SK-N-SH treated with all-trans-retinoic acid at 6 μM for 48 hours (cell line): Measurements from ENCODE around the gene PDCD4.

Experiments
- ATAC-seq: fragments of 200-7000 bp; cut with Tn5 transposase; 3 replicates; pipeline ENCODE4 v1.9.1; 2020; ENCODE audit warnings: mild to moderate bottlenecking, moderate library complexity
- ARNTL ChIP-seq: fragments of 450-650 bp; formaldehyde crosslinking; IDR thresholded peaks from 2 replicates; pipeline ENCODE4 v1.5.0; 2020; ENCODE audit warnings: low read depth, mild to moderate bottlenecking, moderate library complexity, borderline replicate concordance
- BACH2 ChIP-seq: fragments of 250-450 bp; sonication (Bioruptor Pico); IDR thresholded peaks from 2 replicates; pipeline ENCODE4 v1.9.0; 2021; ENCODE audit warnings: mild to moderate bottlenecking, borderline replicate concordance
- CREB5 ChIP-seq: fragments of 250-450 bp; sonication (Bioruptor Pico); IDR thresholded peaks from 2 replicates; pipeline ENCODE4 v1.5.1; 2020; ENCODE audit warnings: low read depth, mild to moderate bottlenecking, moderate library complexity
- CSRNP3 ChIP-seq: fragments of 250-450 bp; sonication (Bioruptor Pico); IDR thresholded peaks from 2 replicates; pipeline ENCODE4 v1.5.1; 2021; ENCODE audit warnings: mild to moderate bottlenecking, moderate library complexity
- ESRRG ChIP-seq: fragments of 250-450 bp; sonication (Bioruptor Pico); IDR thresholded peaks from 2 replicates; pipeline ENCODE4 v1.6.1; 2021; ENCODE audit warnings: mild to moderate bottlenecking
- GLIS3 ChIP-seq: fragments of 250-450 bp; sonication (Bioruptor Pico); IDR thresholded peaks from 2 replicates; pipeline ENCODE4 v1.5.0; 2020; ENCODE audit warnings: mild to moderate bottlenecking, moderate library complexity
- ISL1 ChIP-seq: fragments of 250-450 bp; sonication (Bioruptor Pico); IDR thresholded peaks from 2 replicates; pipeline ENCODE4 v2.1.2; 2022; ENCODE audit warnings: mild to moderate bottlenecking, moderate library complexity
- OSR1 ChIP-seq: fragments of 250-450 bp; sonication (Bioruptor Pico); IDR thresholded peaks from 2 replicates; pipeline ENCODE4 v1.8.0; 2022; ENCODE audit warnings: moderate library complexity, mild to moderate bottlenecking, inconsistent platforms
- PATZ1 ChIP-seq: fragments of 250-450 bp; sonication (Bioruptor Pico); IDR thresholded peaks from 2 replicates; pipeline ENCODE4 v1.8.0; 2020; ENCODE audit warnings: mild to moderate bottlenecking, moderate library complexity, borderline replicate concordance
- POU6F1 ChIP-seq: fragments of 250-450 bp; sonication (Bioruptor Pico); IDR thresholded peaks from 2 replicates; pipeline ENCODE4 v1.8.0; 2021; ENCODE audit warnings: low read depth, mild to moderate bottlenecking, moderate library complexity, borderline replicate concordance
- PPARA ChIP-seq: fragments of 250-450 bp; sonication (Bioruptor Pico); IDR thresholded peaks from 2 replicates; pipeline ENCODE4 v1.5.0; 2020; ENCODE audit warnings: mild to moderate bottlenecking, borderline replicate concordance
- RARB ChIP-seq: fragments of 250-450 bp; sonication (Bioruptor Pico); IDR thresholded peaks from 2 replicates; pipeline ENCODE4 v1.8.0; 2021; ENCODE audit warnings: mild to moderate bottlenecking, moderate library complexity
- SNAI2 ChIP-seq: fragments of 250-450 bp; sonication (Bioruptor Pico); IDR thresholded peaks from 2 replicates; pipeline ENCODE4 v1.5.0; 2020; ENCODE audit warnings: mild to moderate bottlenecking, moderate library complexity
- TCF4 ChIP-seq: fragments of 250-450 bp; sonication (Bioruptor Pico); IDR thresholded peaks from 2 replicates; pipeline ENCODE4 v1.8.0; 2021; ENCODE audit warnings: mild to moderate bottlenecking, moderate library complexity, borderline replicate concordance
- TOX ChIP-seq: fragments of 250-450 bp; sonication (Bioruptor Pico); IDR thresholded peaks from 2 replicates; pipeline ENCODE4 v1.8.0; 2021; ENCODE audit warnings: mild to moderate bottlenecking, moderate library complexity, borderline replicate concordance
- TSHZ2 ChIP-seq: fragments of 250-450 bp; sonication (Bioruptor Pico); IDR thresholded peaks from 2 replicates; pipeline ENCODE4 v1.5.0; 2020; ENCODE audit warnings: mild to moderate bottlenecking, moderate library complexity
- ZC3H10 ChIP-seq: fragments of 250-450 bp; sonication (Bioruptor Pico); IDR thresholded peaks from 2 replicates; pipeline ENCODE4 v1.5.1; 2021; ENCODE audit warnings: mild to moderate bottlenecking, moderate library complexity
- ZFP3 ChIP-seq: fragments of 250-450 bp; sonication (Bioruptor Pico); IDR thresholded peaks from 2 replicates; pipeline ENCODE4 v1.5.0; 2020; ENCODE audit warnings: mild to moderate bottlenecking, moderate library complexity
- ZFP30 ChIP-seq: fragments of 450-650 bp; formaldehyde crosslinking; IDR thresholded peaks from 2 replicates; pipeline ENCODE4 v1.5.0; 2022; ENCODE audit warnings: mild to moderate bottlenecking, moderate library complexity
- ZNF565 ChIP-seq: fragments of 450-650 bp; formaldehyde crosslinking; conservative IDR thresholded peaks from 2 replicates; pipeline ENCODE4 v1.5.0; 2020; ENCODE audit warnings: low read depth, mild to moderate bottlenecking, moderate library complexity
- ZNF70 ChIP-seq: fragments of 450-650 bp; formaldehyde crosslinking; IDR thresholded peaks from 2 replicates; pipeline ENCODE4 v1.5.0; 2020; ENCODE audit warnings: mild to moderate bottlenecking, moderate library complexity
- ZNF8 ChIP-seq: fragments of 450-650 bp; formaldehyde crosslinking; IDR thresholded peaks from 2 replicates; pipeline ENCODE4 v1.5.0; 2020; ENCODE audit warnings: mild to moderate bottlenecking, moderate library complexity

The PDCD4 gene

GRCh38 chr10:110840225-110840922 lies 31.4 kb upstream of the PDCD4 start:
- no peak for TF ChIP-seq OSR1 (CRISPR knock-in tag)
- TF ChIP-seq BACH2 = no peak
- TF ChIP-seq ZNF565 = no peak
- no peak for TF ChIP-seq TOX (CRISPR knock-in tag)
- no peak for TF ChIP-seq ZNF8 (CRISPR knock-in tag)
- TF ChIP-seq ZC3H10 = no peak
- no peak for TF ChIP-seq TSHZ2 (CRISPR knock-in tag)
- TF ChIP-seq TCF4 (CRISPR knock-in tag) = no peak
- no peak for TF ChIP-seq ISL1 (CRISPR knock-in tag)
- TF ChIP-seq ESRRG (CRISPR knock-in tag) = no peak
- no peak for TF ChIP-seq CSRNP3 (CRISPR knock-in tag)
- no peak for TF ChIP-seq GLIS3
- TF ChIP-seq SNAI2 (CRISPR knock-in tag) = no peak
- TF ChIP-seq PATZ1 (CRISPR knock-in tag) = no peak
- TF ChIP-seq ZNF70 (CRISPR knock-in tag) = no peak
- no peak for TF ChIP-seq ARNTL (CRISPR knock-in tag)
- no peak for TF ChIP-seq RARB (CRISPR knock-in tag)

GRCh38 chr10:110840923-110841428 lies 30.8 kb upstream of the PDCD4 start:
- TF ChIP-seq ARNTL (CRISPR knock-in tag) (no peak), ESRRG (CRISPR knock-in tag) (no peak), OSR1 (CRISPR knock-in tag) (no peak), ZNF8 (CRISPR knock-in tag) (no peak), ZNF565 (no peak), TOX (CRISPR knock-in tag) (no peak), TSHZ2 (CRISPR knock-in tag) (no peak)
- ATAC-seq = no peak

More at GRCh38 chr10:110840225-110840922, 31.4 kb upstream of the PDCD4 start:
- no peak for ATAC-seq

- no peak for ATAC-seq
- TF ChIP-seq ZNF70 (CRISPR knock-in tag) = no peak
- TF ChIP-seq ZFP3 (CRISPR knock-in tag) = no peak
- no peak for TF ChIP-seq POU6F1
- no peak for TF ChIP-seq ZC3H10
- TF ChIP-seq PPARA (CRISPR knock-in tag) = no peak
- no peak for TF ChIP-seq SNAI2 (CRISPR knock-in tag)
- TF ChIP-seq TOX (CRISPR knock-in tag) = no peak
- TF ChIP-seq RARB (CRISPR knock-in tag) = no peak
- TF ChIP-seq CREB5 (CRISPR knock-in tag) = no peak
- TF ChIP-seq ZNF565 = no peak
- TF ChIP-seq ZFP30 (CRISPR knock-in tag) = no peak
Observed at GRCh38 chr10:110841767-110842267, 29.9 kb upstream of the PDCD4 start.
